ENCODE measurements around the gene LSP1.

LSP1 gene

DNA sequence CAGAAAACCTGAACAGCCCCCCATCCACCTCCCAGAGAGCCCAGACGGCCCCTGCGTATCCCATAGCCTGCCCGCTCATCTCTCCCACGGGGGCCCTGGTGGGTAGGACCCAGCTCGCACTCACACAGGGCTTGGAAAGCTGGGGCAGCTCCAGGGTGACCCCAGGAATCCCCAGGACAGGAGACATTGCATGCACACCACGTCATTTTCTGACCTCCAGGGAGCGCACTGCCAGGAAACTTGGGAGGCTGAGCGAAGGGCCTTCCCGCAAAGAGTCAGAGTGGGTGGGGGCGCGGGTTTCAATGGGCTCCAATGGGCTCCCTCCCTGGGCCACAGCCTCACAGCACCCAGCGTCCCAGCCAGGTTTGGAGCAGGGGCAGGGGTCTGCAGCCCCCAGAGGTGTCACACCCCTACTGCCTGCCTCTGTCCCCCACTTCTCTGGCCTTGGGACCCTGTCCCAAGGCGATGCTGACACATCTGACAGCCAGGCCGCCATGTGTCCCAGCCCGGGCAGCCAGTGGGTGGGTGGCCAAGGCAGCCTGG is 26.3 kb upstream of the LSP1 start:
- peak; percentile 51 for ATAC-seq
- TF ChIP-seq SNAI2 (CRISPR knock-in tag; IDR thresholded peaks at IDR 0.05) (no peak), OSR1 (CRISPR knock-in tag; IDR thresholded peaks at IDR 0.05) (no peak), ZNF565 (CRISPR knock-in tag; conservative IDR thresholded peaks at IDR 0.05; ENCODE audit: low read depth) (no peak), TCF4 (CRISPR knock-in tag; IDR thresholded peaks at IDR 0.05; ENCODE audit: borderline replicate concordance) (no peak)

DNA sequence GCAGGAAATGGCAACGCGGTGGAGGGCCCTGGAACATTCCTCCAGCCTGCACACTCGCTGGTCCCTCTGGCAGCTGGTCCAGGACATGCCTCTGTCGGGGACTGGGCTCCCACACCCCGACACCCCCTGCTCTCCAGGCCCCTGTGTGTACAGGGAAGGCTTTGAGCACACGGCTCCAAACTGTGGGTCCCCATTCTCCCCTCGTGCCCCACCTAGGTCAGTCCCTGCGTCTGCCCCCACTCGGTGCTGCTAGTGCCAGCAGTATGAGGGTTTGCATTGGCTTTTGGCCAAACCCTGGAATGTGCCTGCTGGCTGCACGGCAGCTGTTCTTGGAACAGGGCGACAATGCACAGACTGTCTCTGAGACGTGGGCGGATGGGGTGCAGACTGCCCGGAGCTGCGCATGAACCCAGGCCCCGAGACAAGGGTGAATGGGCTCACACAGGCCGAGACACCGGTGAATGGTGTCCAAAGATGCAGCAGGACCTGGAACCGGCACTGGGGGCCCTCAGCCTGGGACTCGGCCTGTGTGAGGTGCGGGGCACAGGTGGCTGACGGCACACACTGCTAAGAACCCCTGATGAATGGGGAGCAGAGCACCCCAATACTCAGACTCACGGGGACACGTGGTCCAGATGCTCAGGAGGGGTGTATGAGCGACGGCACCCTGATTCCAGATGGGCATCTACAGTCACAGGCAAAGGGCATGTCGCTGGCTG is 25.6 kb upstream of the LSP1 start:
- TF ChIP-seq ZNF70 (CRISPR knock-in tag; IDR thresholded peaks at IDR 0.05) (no peak), ARNTL (CRISPR knock-in tag; IDR thresholded peaks at IDR 0.05; ENCODE audit: borderline replicate concordance, low read depth) (no peak), PPARA (CRISPR knock-in tag; IDR thresholded peaks at IDR 0.05; ENCODE audit: borderline replicate concordance) (no peak), ZFP3 (CRISPR knock-in tag; IDR thresholded peaks at IDR 0.05) (no peak), TOX (CRISPR knock-in tag; IDR thresholded peaks at IDR 0.05; ENCODE audit: borderline replicate concordance) (no peak), ZNF8 (CRISPR knock-in tag; IDR thresholded peaks at IDR 0.05) (no peak), GLIS3 (CRISPR knock-in tag; IDR thresholded peaks at IDR 0.05) (no peak), BACH2 (CRISPR knock-in tag; IDR thresholded peaks at IDR 0.05; ENCODE audit: borderline replicate concordance) (no peak), OSR1 (CRISPR knock-in tag; IDR thresholded peaks at IDR 0.05) (no peak), ZNF565 (CRISPR knock-in tag; conservative IDR thresholded peaks at IDR 0.05; ENCODE audit: low read depth) (no peak)
- TF ChIP-seq, protein P1, sequence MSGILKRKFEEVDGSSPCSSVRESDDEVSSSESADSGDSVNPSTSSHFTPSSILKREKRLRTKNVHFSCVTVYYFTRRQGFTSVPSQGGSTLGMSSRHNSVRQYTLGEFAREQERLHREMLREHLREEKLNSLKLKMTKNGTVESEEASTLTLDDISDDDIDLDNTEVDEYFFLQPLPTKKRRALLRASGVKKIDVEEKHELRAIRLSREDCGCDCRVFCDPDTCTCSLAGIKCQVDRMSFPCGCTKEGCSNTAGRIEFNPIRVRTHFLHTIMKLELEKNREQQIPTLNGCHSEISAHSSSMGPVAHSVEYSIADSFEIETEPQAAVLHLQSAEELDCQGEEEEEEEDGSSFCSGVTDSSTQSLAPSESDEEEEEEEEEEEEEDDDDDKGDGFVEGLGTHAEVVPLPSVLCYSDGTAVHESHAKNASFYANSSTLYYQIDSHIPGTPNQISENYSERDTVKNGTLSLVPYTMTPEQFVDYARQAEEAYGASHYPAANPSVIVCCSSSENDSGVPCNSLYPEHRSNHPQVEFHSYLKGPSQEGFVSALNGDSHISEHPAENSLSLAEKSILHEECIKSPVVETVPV (CRISPR knock-in tag; IDR thresholded peaks at IDR 0.05), result no peak
- TF ChIP-seq, protein P2, sequence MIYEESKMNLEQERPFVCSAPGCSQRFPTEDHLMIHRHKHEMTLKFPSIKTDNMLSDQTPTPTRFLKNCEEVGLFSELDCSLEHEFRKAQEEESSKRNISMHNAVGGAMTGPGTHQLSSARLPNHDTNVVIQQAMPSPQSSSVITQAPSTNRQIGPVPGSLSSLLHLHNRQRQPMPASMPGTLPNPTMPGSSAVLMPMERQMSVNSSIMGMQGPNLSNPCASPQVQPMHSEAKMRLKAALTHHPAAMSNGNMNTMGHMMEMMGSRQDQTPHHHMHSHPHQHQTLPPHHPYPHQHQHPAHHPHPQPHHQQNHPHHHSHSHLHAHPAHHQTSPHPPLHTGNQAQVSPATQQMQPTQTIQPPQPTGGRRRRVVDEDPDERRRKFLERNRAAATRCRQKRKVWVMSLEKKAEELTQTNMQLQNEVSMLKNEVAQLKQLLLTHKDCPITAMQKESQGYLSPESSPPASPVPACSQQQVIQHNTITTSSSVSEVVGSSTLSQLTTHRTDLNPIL (CRISPR knock-in tag; IDR thresholded peaks at IDR 0.05; ENCODE audit: low read depth), result no peak
- TF ChIP-seq, protein P3, sequence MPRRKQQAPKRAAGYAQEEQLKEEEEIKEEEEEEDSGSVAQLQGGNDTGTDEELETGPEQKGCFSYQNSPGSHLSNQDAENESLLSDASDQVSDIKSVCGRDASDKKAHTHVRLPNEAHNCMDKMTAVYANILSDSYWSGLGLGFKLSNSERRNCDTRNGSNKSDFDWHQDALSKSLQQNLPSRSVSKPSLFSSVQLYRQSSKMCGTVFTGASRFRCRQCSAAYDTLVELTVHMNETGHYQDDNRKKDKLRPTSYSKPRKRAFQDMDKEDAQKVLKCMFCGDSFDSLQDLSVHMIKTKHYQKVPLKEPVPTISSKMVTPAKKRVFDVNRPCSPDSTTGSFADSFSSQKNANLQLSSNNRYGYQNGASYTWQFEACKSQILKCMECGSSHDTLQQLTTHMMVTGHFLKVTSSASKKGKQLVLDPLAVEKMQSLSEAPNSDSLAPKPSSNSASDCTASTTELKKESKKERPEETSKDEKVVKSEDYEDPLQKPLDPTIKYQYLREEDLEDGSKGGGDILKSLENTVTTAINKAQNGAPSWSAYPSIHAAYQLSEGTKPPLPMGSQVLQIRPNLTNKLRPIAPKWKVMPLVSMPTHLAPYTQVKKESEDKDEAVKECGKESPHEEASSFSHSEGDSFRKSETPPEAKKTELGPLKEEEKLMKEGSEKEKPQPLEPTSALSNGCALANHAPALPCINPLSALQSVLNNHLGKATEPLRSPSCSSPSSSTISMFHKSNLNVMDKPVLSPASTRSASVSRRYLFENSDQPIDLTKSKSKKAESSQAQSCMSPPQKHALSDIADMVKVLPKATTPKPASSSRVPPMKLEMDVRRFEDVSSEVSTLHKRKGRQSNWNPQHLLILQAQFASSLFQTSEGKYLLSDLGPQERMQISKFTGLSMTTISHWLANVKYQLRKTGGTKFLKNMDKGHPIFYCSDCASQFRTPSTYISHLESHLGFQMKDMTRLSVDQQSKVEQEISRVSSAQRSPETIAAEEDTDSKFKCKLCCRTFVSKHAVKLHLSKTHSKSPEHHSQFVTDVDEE (CRISPR knock-in tag; IDR thresholded peaks at IDR 0.05), result no peak; the same call in 1 of the 2 replicates
- peak; percentile 66 for ATAC-seq

DNA sequence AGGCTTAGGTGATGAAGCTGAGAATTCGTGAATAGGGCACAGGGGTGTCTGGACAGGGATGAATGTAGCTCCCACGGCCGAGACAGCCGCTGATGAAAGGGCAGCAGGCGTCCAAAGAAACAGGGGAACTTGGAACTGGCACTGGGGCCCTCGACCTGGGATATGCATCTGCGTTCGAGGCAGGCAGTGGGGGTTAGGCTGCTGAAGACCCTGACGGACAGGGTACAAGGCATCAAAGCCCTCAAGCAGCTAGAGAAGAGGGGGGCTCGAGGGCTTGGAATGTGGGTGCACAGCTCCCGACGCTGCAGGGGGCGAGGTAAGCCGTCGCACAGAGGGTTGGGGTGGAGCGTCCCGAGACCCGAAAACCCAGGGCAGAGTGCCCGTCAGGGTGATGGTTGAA is 25.0 kb upstream of the LSP1 start:
- no peak for ATAC-seq
- no peak for TF ChIP-seq GLIS3 (CRISPR knock-in tag; IDR thresholded peaks at IDR 0.05)
- TF ChIP-seq, protein P2 (CRISPR knock-in tag; IDR thresholded peaks at IDR 0.05; ENCODE audit: low read depth), result no peak
- no peak for TF ChIP-seq ZNF565 (CRISPR knock-in tag; conservative IDR thresholded peaks at IDR 0.05; ENCODE audit: low read depth)
- no peak for TF ChIP-seq ISL1 (CRISPR knock-in tag; IDR thresholded peaks at IDR 0.05)
- no peak for TF ChIP-seq ARNTL (CRISPR knock-in tag; IDR thresholded peaks at IDR 0.05; ENCODE audit: borderline replicate concordance, low read depth)
- TF ChIP-seq, protein P4, sequence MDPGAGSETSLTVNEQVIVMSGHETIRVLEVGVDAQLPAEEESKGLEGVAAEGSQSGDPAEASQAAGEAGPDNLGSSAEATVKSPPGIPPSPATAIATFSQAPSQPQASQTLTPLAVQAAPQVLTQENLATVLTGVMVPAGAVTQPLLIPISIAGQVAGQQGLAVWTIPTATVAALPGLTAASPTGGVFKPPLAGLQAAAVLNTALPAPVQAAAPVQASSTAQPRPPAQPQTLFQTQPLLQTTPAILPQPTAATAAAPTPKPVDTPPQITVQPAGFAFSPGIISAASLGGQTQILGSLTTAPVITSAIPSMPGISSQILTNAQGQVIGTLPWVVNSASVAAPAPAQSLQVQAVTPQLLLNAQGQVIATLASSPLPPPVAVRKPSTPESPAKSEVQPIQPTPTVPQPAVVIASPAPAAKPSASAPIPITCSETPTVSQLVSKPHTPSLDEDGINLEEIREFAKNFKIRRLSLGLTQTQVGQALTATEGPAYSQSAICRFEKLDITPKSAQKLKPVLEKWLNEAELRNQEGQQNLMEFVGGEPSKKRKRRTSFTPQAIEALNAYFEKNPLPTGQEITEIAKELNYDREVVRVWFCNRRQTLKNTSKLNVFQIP (CRISPR knock-in tag; IDR thresholded peaks at IDR 0.05; ENCODE audit: borderline replicate concordance, low read depth), result no peak
- TF ChIP-seq, protein P5, sequence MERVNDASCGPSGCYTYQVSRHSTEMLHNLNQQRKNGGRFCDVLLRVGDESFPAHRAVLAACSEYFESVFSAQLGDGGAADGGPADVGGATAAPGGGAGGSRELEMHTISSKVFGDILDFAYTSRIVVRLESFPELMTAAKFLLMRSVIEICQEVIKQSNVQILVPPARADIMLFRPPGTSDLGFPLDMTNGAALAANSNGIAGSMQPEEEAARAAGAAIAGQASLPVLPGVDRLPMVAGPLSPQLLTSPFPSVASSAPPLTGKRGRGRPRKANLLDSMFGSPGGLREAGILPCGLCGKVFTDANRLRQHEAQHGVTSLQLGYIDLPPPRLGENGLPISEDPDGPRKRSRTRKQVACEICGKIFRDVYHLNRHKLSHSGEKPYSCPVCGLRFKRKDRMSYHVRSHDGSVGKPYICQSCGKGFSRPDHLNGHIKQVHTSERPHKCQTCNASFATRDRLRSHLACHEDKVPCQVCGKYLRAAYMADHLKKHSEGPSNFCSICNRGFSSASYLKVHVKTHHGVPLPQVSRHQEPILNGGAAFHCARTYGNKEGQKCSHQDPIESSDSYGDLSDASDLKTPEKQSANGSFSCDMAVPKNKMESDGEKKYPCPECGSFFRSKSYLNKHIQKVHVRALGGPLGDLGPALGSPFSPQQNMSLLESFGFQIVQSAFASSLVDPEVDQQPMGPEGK (CRISPR knock-in tag; IDR thresholded peaks at IDR 0.05; ENCODE audit: borderline replicate concordance), result no peak
- TF ChIP-seq, protein P1 (CRISPR knock-in tag; IDR thresholded peaks at IDR 0.05), result no peak
- TF ChIP-seq SNAI2 (CRISPR knock-in tag; IDR thresholded peaks at IDR 0.05), result no peak
- no peak for TF ChIP-seq OSR1 (CRISPR knock-in tag; IDR thresholded peaks at IDR 0.05)
- TF ChIP-seq ZFP3 (CRISPR knock-in tag; IDR thresholded peaks at IDR 0.05), result no peak
- TF ChIP-seq CSDC2 (CRISPR knock-in tag; IDR thresholded peaks at IDR 0.05), result no peak
- no peak for TF ChIP-seq ZFP30 (CRISPR knock-in tag; IDR thresholded peaks at IDR 0.05)
- TF ChIP-seq ZNF8 (CRISPR knock-in tag; IDR thresholded peaks at IDR 0.05), result no peak

All from SK-N-SH treated with all-trans-retinoic acid at 6 μM for 48 hours (cell line).